DOHH2 (cell line): ENCODE measurements around the gene CNPY4.

Source experiments
- H3F3A ChIP-seq: fragments of 200-600 bp; sonication (generic), shearing (Covaris generic); 2 replicates; pipeline ENCODE4 v1.6.0; 2016; ENCODE audit warnings: antibody characterized with exemption, mild to moderate bottlenecking; ENCODE audit not compliant: control insufficient read depth, insufficient read depth
- H3K27ac ChIP-seq: fragments of 200-600 bp; sonication (generic); 2 replicates; pipeline ENCODE4 v1.5.1; 2014; ENCODE audit warnings: low read depth, mild to moderate bottlenecking, low read length, moderate library complexity
- H3K27me3 ChIP-seq: fragments of 200-600 bp; sonication (generic); 2 replicates; pipeline ENCODE4 v1.6.1; 2014; ENCODE audit warnings: mild to moderate bottlenecking, low read length, mixed read lengths; ENCODE audit not compliant: control insufficient read depth
- H3K36me3 ChIP-seq: fragments of 200-600 bp; sonication (generic); 2 replicates; pipeline ENCODE4 v1.6.1; 2014; ENCODE audit warnings: mild to moderate bottlenecking, low read length, moderate library complexity, mixed read lengths; ENCODE audit not compliant: control insufficient read depth
- H3K4me1 ChIP-seq: fragments of 200-600 bp; sonication (generic); 2 replicates; pipeline ENCODE4 v1.6.1; 2014; ENCODE audit warnings: mild to moderate bottlenecking, low read length, mixed read lengths; ENCODE audit not compliant: control insufficient read depth
- H3K4me2 ChIP-seq: fragments of 200-600 bp; sonication (generic); 2 replicates; pipeline ENCODE4 v1.6.0; 2014; ENCODE audit warnings: mild to moderate bottlenecking, low read length, moderate library complexity
- H3K4me3 ChIP-seq: fragments of 200-600 bp; sonication (generic); 2 replicates; pipeline ENCODE4 v1.5.1; 2014; ENCODE audit warnings: mild to moderate bottlenecking, low read length, mixed read lengths
- H3K79me2 ChIP-seq: fragments of 200-600 bp; sonication (generic); 2 replicates; pipeline ENCODE4 v1.6.1; 2014; ENCODE audit warnings: mild to moderate bottlenecking, low read length, mixed read lengths; ENCODE audit not compliant: control insufficient read depth
- H3K9me2 ChIP-seq: fragments of 200-600 bp; sonication (generic); replicated peaks from 2 replicates; pipeline ENCODE4 v1.6.1; 2014; ENCODE audit warnings: mild to moderate bottlenecking, low read length, mixed read lengths; ENCODE audit not compliant: control insufficient read depth
- H3K9me3 ChIP-seq: fragments of 200-600 bp; sonication (generic); 2 replicates; pipeline ENCODE4 v1.6.1; 2014; ENCODE audit warnings: antibody characterized with exemption, low read length, mixed read lengths; ENCODE audit not compliant: control insufficient read depth, insufficient read depth
- H4K20me1 ChIP-seq: fragments of 200-600 bp; sonication (generic); 2 replicates; pipeline ENCODE4 v1.6.0; 2014; ENCODE audit warnings: low read depth, mild to moderate bottlenecking, antibody characterized with exemption, low read length, moderate library complexity; ENCODE audit not compliant: control insufficient read depth, insufficient read depth
- CTCF ChIP-seq: fragments of 200-600 bp; sonication (generic); IDR thresholded peaks from one replicate; pipeline ENCODE4 v1.5.1; 2014; ENCODE audit warnings: antibody characterized with exemption, mild to moderate bottlenecking, low read depth, low read length; ENCODE audit not compliant: poor library complexity, severe bottlenecking
- EZH2phosphoT487 ChIP-seq: fragments of 200-600 bp; sonication (generic); IDR thresholded peaks from 2 replicates; pipeline ENCODE4 v1.6.1; 2017; ENCODE audit warnings: borderline replicate concordance, mild to moderate bottlenecking, antibody characterized with exemption, low read length, moderate library complexity, mixed read lengths

The CNPY4 gene

GRCh38 chr7:100152937-100153666 is 33.7 kb downstream of the CNPY4 start:
- Histone ChIP-seq H3K27ac (peak overlapping the region; percentile 64), H3K4me1 (peaks cover 77% of the 10 kb centered on the region), H3K9me2 (no peaks in the 10 kb centered on the region), H3K9me3 (no peaks in the 10 kb centered on the region), H3K79me2 (peaks cover 91% of the 10 kb centered on the region), H3K4me3 (peak overlapping the region; percentile 56), H3K27me3 (no peaks in the 10 kb centered on the region), H3K36me3 (peaks cover 88% of the 10 kb centered on the region), H4K20me1 (peaks cover 8% of the 10 kb centered on the region; the same call in 1 of the 2 replicates), H3F3A (peaks cover 39% of the 10 kb centered on the region), H3K4me2 (peak overlapping the region; percentile 56)
- no peak for TF ChIP-seq CTCF
- no peak for TF ChIP-seq EZH2phosphoT487

DNA sequence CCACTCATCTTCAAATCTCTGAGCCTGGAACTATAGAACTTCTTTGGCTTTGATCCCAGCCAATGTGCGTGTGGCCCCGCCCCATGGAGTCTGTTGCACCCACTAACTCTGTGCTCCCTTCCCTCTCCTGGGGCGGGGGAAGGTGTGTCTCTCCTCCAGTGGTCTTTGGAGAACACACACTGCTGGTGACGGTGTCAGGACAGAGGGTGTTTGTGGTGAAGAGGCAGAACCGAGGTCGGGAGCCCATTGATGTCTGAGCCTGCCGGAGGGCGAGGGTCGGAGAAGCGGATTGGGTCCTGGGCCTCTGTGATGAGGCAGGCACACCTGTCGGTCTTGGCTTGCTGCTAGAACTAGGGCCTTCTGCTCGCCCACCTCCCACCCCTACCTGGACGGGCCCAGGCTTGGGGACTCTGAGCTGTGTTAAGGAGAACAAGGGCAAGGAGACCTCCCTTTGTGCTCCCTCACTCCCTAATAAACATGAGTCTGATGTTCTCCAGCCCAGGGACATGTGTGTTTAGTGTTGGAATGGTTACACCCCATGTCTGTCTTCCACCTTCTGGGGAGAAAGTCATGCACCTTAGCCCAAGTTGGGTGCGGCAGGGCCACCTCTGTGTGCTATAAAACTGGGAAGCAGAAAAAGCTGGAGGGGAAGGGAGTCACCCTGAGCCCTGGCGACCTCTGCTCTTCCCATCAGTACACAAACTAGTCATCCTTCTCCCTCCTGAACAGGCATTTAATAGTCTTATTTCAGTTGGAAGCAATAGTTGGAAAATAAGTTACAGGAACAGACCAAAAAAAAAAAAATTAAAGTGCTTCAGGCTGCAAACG is 34.5 kb downstream of the CNPY4 start:
- H3K4me3 ChIP-seq = 0 out of 2 replicates have a peak overlapping the region, but pooled peaks have one; percentile 6
- H3K4me1 ChIP-seq = peaks cover 76% of the 10 kb centered on the region
- H3K27ac ChIP-seq = peak overlapping the region; percentile 13; the same call in 1 of the 2 replicates
- H3K79me2 ChIP-seq = peaks cover 98% of the 10 kb centered on the region
- peaks cover 39% of the 10 kb centered on the region for H3F3A ChIP-seq
- H3K9me2 ChIP-seq = no peaks in the 10 kb centered on the region
- peak overlapping the region; percentile 56 for H3K4me2 ChIP-seq
- H3K36me3 ChIP-seq = peaks cover 90% of the 10 kb centered on the region
- H4K20me1 ChIP-seq = peaks cover 8% of the 10 kb centered on the region; the same call in 1 of the 2 replicates
- TF ChIP-seq EZH2phosphoT487 (no peak), CTCF (no peak)
- no peaks in the 10 kb centered on the region for H3K9me3 ChIP-seq
- H3K27me3 ChIP-seq = no peaks in the 10 kb centered on the region

GRCh38 chr7:100154651-100155491 is 35.4 kb downstream of the CNPY4 start:
- H3K9me3 ChIP-seq = no peaks in the 10 kb centered on the region
- 0 out of 2 replicates have a peak overlapping the region, but pooled peaks have one; percentile 56 for H3K4me2 ChIP-seq
- H3K4me1 ChIP-seq = peaks cover 80% of the 10 kb centered on the region
- no peak overlapping the region for H3K4me3 ChIP-seq
- H3K27ac ChIP-seq = peak overlapping the region; percentile 13; the same call in 1 of the 2 replicates
- H3K79me2 ChIP-seq = peaks cover 91% of the 10 kb centered on the region
- H3K9me2 ChIP-seq = no peaks in the 10 kb centered on the region
- TF ChIP-seq EZH2phosphoT487 (no peak), CTCF (no peak)
- H3K27me3 ChIP-seq = no peaks in the 10 kb centered on the region
- H3F3A ChIP-seq = peaks cover 39% of the 10 kb centered on the region
- peaks cover 82% of the 10 kb centered on the region for H3K36me3 ChIP-seq
- peaks cover 8% of the 10 kb centered on the region; the same call in 1 of the 2 replicates for H4K20me1 ChIP-seq
